OCI-LY7 (cell line): ENCODE results near the gene TUBE1. TPM values are rescaled to one million over a fixed set of nuclear protein-coding genes. Genes with fewer than 3 reads are reported as not detected.

ENCODE experiments used
- BruUV-seq: library from RNA; stranded (reverse); fragments of 400-500 nt; replicated peaks from 2 replicates; lab custom pipeline; 2021; lab: Mats Ljungman, UMichigan
- CTCF ChIA-PET: fragments of 300-600 bp; sonication (Branson Sonifier 250); formaldehyde crosslinking; loops from one replicate; lab custom pipeline; 2022; ENCODE audit warnings: antibody characterized with exemption; ENCODE audit not compliant: unreplicated experiment; lab: Charles Lee
- POLR2A ChIA-PET: fragments of 300-600 bp; sonication (Branson Sonifier 250); formaldehyde crosslinking; loops from one replicate; lab custom pipeline; 2022; ENCODE audit warnings: antibody characterized with exemption; lab: Charles Lee
- DNase-seq: peaks from one replicate; pipeline ENCODE4 v3.0.0-alpha.2; 2015; ENCODE audit warnings: low spot score
- H2AFZ ChIP-seq: fragments of 200-600 bp; sonication (generic), shearing (Covaris generic); 2 replicates; pipeline ENCODE4 v1.6.1; 2014; ENCODE audit warnings: mild to moderate bottlenecking, antibody characterized with exemption, low read length, moderate library complexity
- H3K27ac ChIP-seq: fragments of 200-600 bp; sonication (generic); 2 replicates; pipeline ENCODE4 v1.5.1; 2014; ENCODE audit warnings: mixed run types, low read depth, mild to moderate bottlenecking, moderate library complexity, low read length, inconsistent platforms; ENCODE audit not compliant: poor library complexity, severe bottlenecking
- H3K36me3 ChIP-seq: fragments of 200-600 bp; sonication (generic); 2 replicates; pipeline ENCODE4 v1.6.1; 2014; ENCODE audit warnings: mild to moderate bottlenecking, antibody characterized with exemption, low read length, moderate library complexity, mixed read lengths; ENCODE audit not compliant: insufficient read depth
- H3K4me1 ChIP-seq: fragments of 200-600 bp; sonication (generic); 2 replicates; pipeline ENCODE4 v1.5.1; 2014; ENCODE audit warnings: mild to moderate bottlenecking, low read length; ENCODE audit not compliant: insufficient read depth, poor library complexity, severe bottlenecking
- H3K4me2 ChIP-seq: fragments of 200-600 bp; sonication (generic); 2 replicates; pipeline ENCODE4 v1.6.1; 2014; ENCODE audit warnings: mild to moderate bottlenecking, low read length
- H3K4me3 ChIP-seq: fragments of 200-600 bp; sonication (generic); 2 replicates; pipeline ENCODE4 v1.5.1; 2014; ENCODE audit warnings: mild to moderate bottlenecking, low read depth, low read length; ENCODE audit not compliant: poor library complexity, severe bottlenecking
- H3K79me2 ChIP-seq: fragments of 200-600 bp; sonication (generic); 2 replicates; pipeline ENCODE4 v1.6.1; 2016; ENCODE audit warnings: low read depth, mild to moderate bottlenecking, low read length, moderate library complexity, mixed read lengths; ENCODE audit not compliant: insufficient read depth
- H3K9me2 ChIP-seq: fragments of 200-600 bp; sonication (generic); 2 replicates; pipeline ENCODE4 v1.6.1; 2016; ENCODE audit warnings: mild to moderate bottlenecking, low read length, mixed read lengths; ENCODE audit not compliant: insufficient read depth
- H3K9me3 ChIP-seq: fragments of 200-600 bp; sonication (generic); 2 replicates; pipeline ENCODE4 v1.6.1; 2014; ENCODE audit warnings: mild to moderate bottlenecking, mixed run types, low read length, mixed read lengths
- H4K20me1 ChIP-seq: fragments of 200-600 bp; sonication (generic); 2 replicates; pipeline ENCODE4 v1.6.1; 2014; ENCODE audit warnings: mild to moderate bottlenecking, antibody characterized with exemption, low read length, moderate library complexity, mixed read lengths; ENCODE audit not compliant: insufficient read depth
- EZH2phosphoT487 ChIP-seq: fragments of 200-600 bp; sonication (generic); IDR thresholded peaks from 2 replicates; pipeline ENCODE4 v1.6.1; 2018; ENCODE audit warnings: low read depth, borderline replicate concordance, mild to moderate bottlenecking, mixed run types, antibody characterized with exemption, low read length, moderate library complexity, mixed read lengths
- intact Hi-C: fragments of 100-400 bp; cut with micrococcal nuclease; formaldehyde crosslinking; loops from one replicate; pipeline ENCODE4 v1.10.0; 2022; ENCODE audit not compliant: unreplicated experiment
- total RNA-seq, 2 experiments: library from RNA; depleted of rRNA in 1 of 2; stranded (reverse); fragments of >200 nt in 1 of 2; shearing (Covaris generic) in 1 of 2; gene quantifications; 2 replicates each; pipeline ENCODE4 v1.2.3, GENCODE V29; 2014 to 2022
- TF ChIP-seq, protein P1 (sequence below): fragments of 200-600 bp; sonication (generic); conservative IDR thresholded peaks from 2 replicates; pipeline ENCODE4 v1.5.1; 2014; ENCODE audit warnings: mild to moderate bottlenecking, antibody characterized with exemption, low read length, moderate library complexity, mixed read lengths

The TUBE1 gene
- total RNA-seq, 2 experiments from 2014 or later: 27.9 to 32.6 TPM

DNA sequence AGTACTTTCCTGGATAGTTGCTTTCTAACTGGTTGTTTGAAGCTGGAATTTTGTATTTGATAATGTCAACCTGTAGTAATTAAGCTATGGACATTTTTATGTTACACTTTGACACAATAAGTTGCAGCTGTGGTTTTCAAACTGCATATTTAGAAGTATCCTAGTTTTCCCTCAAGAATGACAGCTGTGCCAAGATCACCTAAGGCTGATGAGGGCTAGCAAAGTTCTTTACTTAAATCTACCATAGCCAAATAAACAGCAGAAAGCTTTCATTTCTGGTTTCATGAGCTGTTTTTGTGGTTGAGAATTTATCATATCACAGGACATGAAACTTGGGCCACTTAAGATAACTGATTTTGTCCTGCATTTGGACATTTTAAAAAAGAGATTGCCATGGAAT lies 30.8 kb upstream of the TUBE1 start:
- intact Hi-C loops: no loop called here
- CTCF ChIA-PET: no interaction called here
- no peak for TF ChIP-seq EZH2phosphoT487
- TF ChIP-seq, protein P1, sequence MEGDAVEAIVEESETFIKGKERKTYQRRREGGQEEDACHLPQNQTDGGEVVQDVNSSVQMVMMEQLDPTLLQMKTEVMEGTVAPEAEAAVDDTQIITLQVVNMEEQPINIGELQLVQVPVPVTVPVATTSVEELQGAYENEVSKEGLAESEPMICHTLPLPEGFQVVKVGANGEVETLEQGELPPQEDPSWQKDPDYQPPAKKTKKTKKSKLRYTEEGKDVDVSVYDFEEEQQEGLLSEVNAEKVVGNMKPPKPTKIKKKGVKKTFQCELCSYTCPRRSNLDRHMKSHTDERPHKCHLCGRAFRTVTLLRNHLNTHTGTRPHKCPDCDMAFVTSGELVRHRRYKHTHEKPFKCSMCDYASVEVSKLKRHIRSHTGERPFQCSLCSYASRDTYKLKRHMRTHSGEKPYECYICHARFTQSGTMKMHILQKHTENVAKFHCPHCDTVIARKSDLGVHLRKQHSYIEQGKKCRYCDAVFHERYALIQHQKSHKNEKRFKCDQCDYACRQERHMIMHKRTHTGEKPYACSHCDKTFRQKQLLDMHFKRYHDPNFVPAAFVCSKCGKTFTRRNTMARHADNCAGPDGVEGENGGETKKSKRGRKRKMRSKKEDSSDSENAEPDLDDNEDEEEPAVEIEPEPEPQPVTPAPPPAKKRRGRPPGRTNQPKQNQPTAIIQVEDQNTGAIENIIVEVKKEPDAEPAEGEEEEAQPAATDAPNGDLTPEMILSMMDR: no peak

DNA sequence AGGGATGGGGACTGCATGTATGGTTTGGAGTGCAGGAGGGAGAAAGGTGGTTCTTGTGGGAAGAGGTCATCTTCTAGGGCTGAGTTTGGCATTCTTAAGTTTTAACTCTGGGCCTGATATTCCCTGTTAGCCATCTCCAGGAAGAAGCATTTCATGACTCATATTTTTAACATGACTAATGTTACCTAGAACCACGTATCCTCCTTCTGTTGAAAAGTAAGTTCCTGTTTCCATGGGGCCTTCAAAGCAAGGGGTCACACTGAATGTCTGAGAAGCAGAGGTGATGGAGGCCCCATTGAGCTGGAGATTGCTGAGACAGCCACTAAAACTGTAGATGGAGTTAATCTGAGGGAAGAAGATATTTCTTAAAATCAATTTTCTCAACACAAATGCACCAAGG lies 30.3 kb upstream of the TUBE1 start:
- TF ChIP-seq, protein P1: no peak
- no peak for TF ChIP-seq EZH2phosphoT487
- Histone ChIP-seq H3K36me3 (no peaks in the 10 kb centered on the region), H3K4me2 (no peak overlapping the region), H3K4me1 (no peaks in the 10 kb centered on the region), H3K79me2 (no peaks in the 10 kb centered on the region), H3K27ac (no peak overlapping the region), H2AFZ (no peak overlapping the region), H4K20me1 (no peaks in the 10 kb centered on the region), H3K4me3 (no peak overlapping the region), H3K9me3 (no peaks in the 10 kb centered on the region), H3K9me2 (no peaks in the 10 kb centered on the region)
- intact Hi-C loops: no loop called here
- no TSS peak for BruUV-seq
- ChIA-PET CTCF (no interaction called here), POLR2A (interaction anchor here (0.6 to 1.0 kb wide), 5 partner anchors 9 to 306 kb away, joined by 3 to 4 read pairs (median 3); no protein-coding TSS in a partner anchor)
- DNase-seq: no peak

More for the DNA sequence above, 30.8 kb upstream of the TUBE1 start:
- no peak for DNase-seq
- Histone ChIP-seq H3K27ac (no peak overlapping the region), H3K4me3 (no peak overlapping the region), H4K20me1 (no peaks in the 10 kb centered on the region), H3K9me3 (no peaks in the 10 kb centered on the region), H3K4me2 (no peak overlapping the region), H3K4me1 (no peaks in the 10 kb centered on the region), H3K79me2 (no peaks in the 10 kb centered on the region), H3K36me3 (no peaks in the 10 kb centered on the region), H2AFZ (no peak overlapping the region), H3K9me2 (no peaks in the 10 kb centered on the region)
- POLR2A ChIA-PET: interaction anchor here (0.7 to 1.0 kb wide), 4 partner anchors 10 to 23 kb away, joined by 3 to 4 read pairs (median 3); no protein-coding TSS in a partner anchor
- BruUV-seq: no TSS peak

DNA sequence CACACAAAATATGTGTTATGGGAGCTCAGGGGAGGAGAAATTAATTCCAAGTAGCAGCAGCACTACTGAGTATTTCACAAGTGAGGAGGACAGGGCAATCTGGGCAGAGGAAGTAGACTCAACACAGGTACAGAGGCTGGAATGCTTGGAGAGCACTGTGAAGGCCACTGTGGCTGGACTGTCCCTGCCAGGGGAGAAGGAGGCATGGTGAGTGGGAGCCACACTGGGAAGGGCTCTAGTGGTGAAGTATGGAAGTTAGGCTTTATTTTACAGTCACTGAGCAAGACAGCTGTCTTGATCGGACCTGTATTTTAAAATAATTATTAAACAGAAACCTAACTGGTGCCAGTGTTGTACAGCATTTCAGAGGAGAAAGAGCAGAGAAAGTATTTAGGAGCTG lies 28.9 kb upstream of the TUBE1 start:
- intact Hi-C loops: no loop called here
- no TSS peak for BruUV-seq
- Histone ChIP-seq H3K9me3 (no peaks in the 10 kb centered on the region), H3K4me3 (no peak overlapping the region), H2AFZ (no peak overlapping the region), H3K27ac (no peak overlapping the region), H3K4me1 (no peaks in the 10 kb centered on the region), H3K4me2 (no peak overlapping the region), H3K9me2 (no peaks in the 10 kb centered on the region), H3K79me2 (no peaks in the 10 kb centered on the region), H3K36me3 (no peaks in the 10 kb centered on the region), H4K20me1 (no peaks in the 10 kb centered on the region)
- DNase-seq: no peak
- TF ChIP-seq, protein P1: no peak
- no peak for TF ChIP-seq EZH2phosphoT487
- CTCF ChIA-PET: no interaction called here
- POLR2A ChIA-PET: interaction anchor here (0.6 kb wide), 1 partner anchor 242 kb away, joined by 3 read pairs; no protein-coding TSS in a partner anchor
